HG03575 (cell line): ENCODE results near the gene OR56A1.
"Not testable (repeated sequence)": the region's sequence is repeated elsewhere in the genome, so short reads cannot be mapped to it uniquely, and the experiment has no call there.

Experiments used
- ATAC-seq: cut with Tn5 transposase; IDR thresholded peaks from one replicate; pipeline ENCODE4 v1.9.1; 2021; ENCODE audit not compliant: unreplicated experiment, insufficient number of reproducible peaks, low FRiP score; ENCODE audit errors: extremely low read depth

Gene OR56A1

DNA sequence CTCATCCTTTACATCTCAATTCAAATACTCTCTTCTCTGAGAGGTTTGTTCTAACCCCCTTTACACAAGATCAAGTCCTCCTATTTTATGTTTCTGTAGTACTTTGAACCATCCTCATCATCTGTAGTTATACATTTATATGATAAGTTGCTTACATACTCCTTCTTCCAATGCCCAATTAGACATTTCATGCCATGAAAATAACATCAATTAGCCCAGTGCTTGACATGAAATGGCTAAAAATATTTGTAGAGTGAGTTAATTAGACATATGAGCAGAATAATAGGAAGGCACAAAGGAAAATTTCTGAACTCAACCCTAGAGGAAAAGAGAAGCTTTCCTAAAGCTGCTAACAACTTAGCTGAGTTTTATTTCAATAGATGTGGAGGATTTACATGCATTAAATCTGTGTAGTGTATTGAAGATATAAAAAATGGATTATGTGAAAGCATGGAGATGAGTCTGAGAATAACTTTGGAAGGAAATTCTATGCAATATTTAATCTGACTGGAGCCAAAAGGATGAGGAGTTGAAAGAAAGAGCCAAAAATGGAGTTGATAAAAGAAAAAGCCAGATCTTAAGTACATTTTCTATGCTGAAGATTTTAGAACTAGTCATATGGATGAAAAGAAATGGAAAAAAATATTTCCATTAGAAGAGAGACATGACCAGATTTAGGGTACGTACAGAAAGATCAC is at the start of gene OR56A1:
Gene OR56A1, minus strand, starts transcription at position 51 of the 698 bp plus-strand sequence. CDS start 3,066 bp downstream, outside the sequence.
- no peak for ATAC-seq

GRCh38 chr11:6079463-6079862 is 48.9 kb upstream of the OR56A1 start:
- ATAC-seq, result no peak

GRCh38 chr11:6077723-6078122 is 47.2 kb upstream of the OR56A1 start:
- ATAC-seq, result no peak

- not testable (repeated sequence) for ATAC-seq
Measured at GRCh38 chr11:6076443-6076842, 45.9 kb upstream of the OR56A1 start.

- no peak for ATAC-seq
Measured at GRCh38 chr11:6067502-6067901, 36.9 kb upstream of the OR56A1 start.

GRCh38 chr11:6062691-6063358 is 32.3 kb upstream of the OR56A1 start:
- no peak for ATAC-seq

DNA sequence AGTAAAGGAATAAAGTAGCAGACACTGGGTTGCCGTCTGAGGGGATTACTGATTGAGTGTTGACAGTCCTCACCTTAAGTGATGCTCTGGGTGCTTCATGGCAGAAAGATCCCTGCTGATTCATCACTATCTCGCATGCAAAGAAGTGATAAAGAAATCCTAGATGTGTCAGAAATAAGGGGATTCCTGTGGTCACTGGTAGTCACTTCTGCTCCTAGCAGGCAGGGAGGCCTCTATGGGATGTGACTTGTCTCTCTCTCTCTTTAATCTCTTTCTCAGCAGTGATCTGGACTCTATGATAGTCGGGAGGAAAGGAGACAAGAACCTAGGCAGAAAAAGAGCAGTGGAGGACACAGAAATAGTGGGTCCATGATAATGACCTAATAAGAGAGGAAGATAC is 30.9 kb upstream of the OR56A1 start:
- ATAC-seq, result no peak

DNA sequence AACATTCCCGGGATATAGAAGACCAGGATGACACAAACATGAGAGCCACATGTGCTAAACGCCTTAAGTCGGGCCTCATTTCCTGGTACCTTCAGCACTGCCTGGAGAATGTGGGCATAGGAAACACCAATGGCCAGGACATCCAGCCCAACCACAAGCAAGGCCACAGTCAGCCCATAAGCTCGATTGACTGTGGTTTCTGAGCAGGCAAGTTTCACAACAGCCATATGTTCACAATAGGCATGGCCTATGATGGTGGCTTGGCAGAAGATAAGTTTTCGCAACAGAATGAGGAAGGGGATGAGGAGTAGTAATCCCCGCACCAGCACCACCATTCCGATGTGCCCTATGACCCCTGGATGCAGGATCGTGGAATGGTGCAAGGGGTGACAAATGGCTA is 26.9 kb upstream of the OR56A1 start:
- ATAC-seq, result no peak

GRCh38 chr11:6055569-6055968 is 25.0 kb upstream of the OR56A1 start:
- ATAC-seq, result no peak

DNA sequence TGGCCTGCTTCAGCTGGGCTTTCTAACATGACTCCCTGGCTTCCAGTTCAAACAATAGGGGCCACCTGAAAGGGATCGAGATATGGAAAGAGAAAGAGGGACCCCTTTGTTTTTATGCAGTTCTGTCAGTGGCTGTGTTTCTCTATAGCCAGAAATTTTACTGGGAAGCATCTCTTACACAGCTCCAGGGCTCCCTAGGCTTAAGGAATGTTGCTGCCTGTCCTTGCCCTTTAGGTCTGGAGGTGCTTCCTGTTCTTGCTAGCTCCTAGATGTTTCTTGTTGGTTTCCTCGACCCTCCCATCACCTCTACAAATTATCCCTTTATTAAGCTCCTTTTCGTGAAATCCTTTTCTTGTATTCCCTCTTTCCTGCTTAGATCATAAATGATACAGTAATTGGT is 21.8 kb upstream of the OR56A1 start:
- no peak for ATAC-seq

DNA sequence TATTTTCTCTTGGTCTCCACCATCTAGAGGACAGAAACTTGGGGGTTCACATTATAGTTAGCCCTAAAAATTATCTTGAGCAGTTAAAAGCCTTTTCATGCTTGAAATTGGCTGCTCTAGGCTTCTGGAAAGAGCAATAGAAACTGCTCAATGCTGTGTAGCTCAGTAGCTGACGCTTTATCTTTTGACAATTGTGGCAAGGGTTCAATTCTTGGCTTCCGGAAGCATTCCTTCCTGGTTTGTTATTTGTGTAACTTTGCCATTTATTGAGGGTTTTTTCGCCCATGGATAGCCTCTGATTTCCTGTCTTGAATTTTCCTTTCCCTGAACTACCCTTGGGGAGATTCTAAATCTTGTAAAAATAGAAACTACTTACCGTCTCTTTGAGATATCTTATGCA is 10.3 kb upstream of the OR56A1 start:
- no peak for ATAC-seq

DNA sequence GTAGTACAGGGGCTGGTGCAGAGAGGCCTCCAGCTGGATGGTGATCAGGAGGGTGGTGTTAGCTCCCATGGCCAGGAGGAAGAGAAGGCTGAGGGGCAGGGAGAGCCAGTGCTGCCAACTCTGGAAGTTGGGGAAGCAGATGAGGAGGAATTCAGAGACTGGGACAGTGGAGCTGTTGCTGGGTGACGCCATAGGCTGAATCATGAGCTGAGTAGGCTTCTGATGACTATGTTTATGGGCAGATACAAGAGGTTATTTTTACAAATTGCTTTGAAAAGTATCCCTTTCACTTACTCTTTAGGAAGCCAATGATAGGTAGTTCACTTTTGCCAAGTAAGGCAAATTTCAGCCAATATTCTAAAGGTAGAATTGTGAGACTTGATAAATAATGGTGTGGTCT is 3.1 kb downstream of the OR56A1 start:
- ATAC-seq, result no peak

- ATAC-seq, result no peak
Measured at GRCh38 chr11:6025056-6025455, 5.5 kb downstream of the OR56A1 start.

DNA sequence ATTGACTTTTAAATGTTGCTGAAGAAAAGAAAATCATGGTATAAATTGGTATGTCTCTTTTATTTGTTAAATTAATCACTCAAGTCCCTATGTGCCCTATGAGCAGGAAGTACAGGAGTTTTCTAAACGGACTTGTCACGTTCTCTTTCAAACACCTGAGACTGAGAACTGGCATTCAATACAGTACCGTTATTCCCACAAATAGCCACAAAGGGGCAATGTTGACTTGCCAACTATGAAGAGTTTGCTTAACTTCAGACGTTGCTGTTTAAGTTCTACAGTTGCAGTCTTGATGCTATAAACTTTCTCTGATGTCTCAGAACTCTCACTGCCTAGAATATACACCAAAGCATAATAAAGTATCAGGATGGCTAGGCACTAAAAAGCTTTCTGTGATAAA is 7.6 kb downstream of the OR56A1 start:
- no peak for ATAC-seq

GRCh38 chr11:6013042-6013441 is 17.5 kb downstream of the OR56A1 start:
- ATAC-seq, result no peak

GRCh38 chr11:6012035-6012668 is 18.4 kb downstream of the OR56A1 start:
- ATAC-seq, result no peak

- ATAC-seq, result no peak
Measured at GRCh38 chr11:6006846-6007245, 23.7 kb downstream of the OR56A1 start, which contains the start of gene OR56A4. OR56A4 (minus strand) TSS chr11:6006946; CDS start chr11:6002992, 3,954 bp downstream.

DNA sequence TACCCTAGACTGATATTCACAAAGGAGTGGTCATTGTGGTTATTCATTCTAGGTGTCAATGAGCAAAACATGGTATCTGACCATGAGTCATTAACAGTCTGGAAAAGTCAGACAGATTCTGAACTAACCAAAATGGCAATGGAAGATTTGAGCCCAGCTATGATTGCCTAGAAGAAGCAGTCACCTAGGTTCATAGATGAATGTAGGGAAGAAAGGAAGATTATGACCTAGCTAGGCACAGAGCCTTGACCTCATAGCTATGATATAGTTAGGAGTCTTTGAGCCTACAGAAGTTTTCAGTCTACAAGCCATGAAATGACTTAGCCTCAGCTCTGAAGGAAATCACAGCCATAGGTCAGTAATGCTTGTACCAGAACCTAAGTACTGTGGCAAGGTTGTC is 24.2 kb downstream of the OR56A1 start:
- ATAC-seq, result no peak

- no peak for ATAC-seq
Measured at GRCh38 chr11:6002202-6002699, 28.3 kb downstream of the OR56A1 start.

DNA sequence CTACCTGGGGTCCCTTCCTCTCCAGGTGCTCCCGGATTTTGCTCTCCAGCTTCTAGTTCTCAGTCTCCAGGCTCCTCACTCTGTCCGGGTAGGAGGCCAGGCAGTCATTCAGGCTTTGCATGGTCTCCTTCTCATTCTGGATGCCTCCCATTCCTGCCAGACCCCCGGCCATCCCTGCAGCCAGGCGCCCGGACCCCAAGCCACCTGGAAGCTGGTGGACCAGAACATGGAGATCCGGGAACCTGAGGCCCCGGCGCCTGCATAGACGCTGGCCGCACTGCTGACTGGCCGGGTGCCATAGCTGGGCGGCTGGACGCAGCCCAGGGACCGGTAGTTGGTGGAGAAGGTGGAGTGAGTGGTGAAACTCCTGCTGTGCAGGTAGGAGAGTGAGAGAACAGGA is 35.8 kb downstream of the OR56A1 start:
- no peak for ATAC-seq
